ENCODE data around the gene SYTL3. TPM values are rescaled to one million over a fixed set of nuclear protein-coding genes. Genes with fewer than 3 reads are reported as not detected.

SYTL3 gene
- polyA plus RNA-seq, 3 donors, result 3.2 to 5.3 (median 4.5) TPM

- DNase-seq (ENCODE audit: extremely low read depth in 1 of 11, low read depth in 9 of 11, low spot score in 4 of 11), result no peak
Observed at GRCh38 chr6:158774717-158775449, 125.0 kb downstream of the SYTL3 start.

GRCh38 chr6:158775832-158776231 is 126.0 kb downstream of the SYTL3 start:
- DNase-seq (ENCODE audit: extremely low read depth in 1 of 11, low read depth in 9 of 11, low spot score in 4 of 11), result no peak

GRCh38 chr6:158776737-158777136 is 126.9 kb downstream of the SYTL3 start:
- no peak for DNase-seq (ENCODE audit: extremely low read depth in 1 of 11, low read depth in 9 of 11, low spot score in 4 of 11)

GRCh38 chr6:158777510-158777909 is 127.7 kb downstream of the SYTL3 start:
- DNase-seq (ENCODE audit: extremely low read depth in 1 of 11, low read depth in 9 of 11, low spot score in 4 of 11), result no peak

- DNase-seq (ENCODE audit: extremely low read depth in 1 of 11, low read depth in 9 of 11, low spot score in 4 of 11), result no peak
Observed at GRCh38 chr6:158778005-158778527, 128.2 kb downstream of the SYTL3 start.

GRCh38 chr6:158780246-158780884 is 130.5 kb downstream of the SYTL3 start:
- no peak for DNase-seq (ENCODE audit: extremely low read depth in 1 of 11, low read depth in 9 of 11, low spot score in 4 of 11)

- DNase-seq (ENCODE audit: extremely low read depth in 1 of 11, low read depth in 9 of 11, low spot score in 4 of 11), result peak in 1 of 11 donors; percentile 41
Observed at GRCh38 chr6:158780988-158781691, 131.3 kb downstream of the SYTL3 start.

DNA sequence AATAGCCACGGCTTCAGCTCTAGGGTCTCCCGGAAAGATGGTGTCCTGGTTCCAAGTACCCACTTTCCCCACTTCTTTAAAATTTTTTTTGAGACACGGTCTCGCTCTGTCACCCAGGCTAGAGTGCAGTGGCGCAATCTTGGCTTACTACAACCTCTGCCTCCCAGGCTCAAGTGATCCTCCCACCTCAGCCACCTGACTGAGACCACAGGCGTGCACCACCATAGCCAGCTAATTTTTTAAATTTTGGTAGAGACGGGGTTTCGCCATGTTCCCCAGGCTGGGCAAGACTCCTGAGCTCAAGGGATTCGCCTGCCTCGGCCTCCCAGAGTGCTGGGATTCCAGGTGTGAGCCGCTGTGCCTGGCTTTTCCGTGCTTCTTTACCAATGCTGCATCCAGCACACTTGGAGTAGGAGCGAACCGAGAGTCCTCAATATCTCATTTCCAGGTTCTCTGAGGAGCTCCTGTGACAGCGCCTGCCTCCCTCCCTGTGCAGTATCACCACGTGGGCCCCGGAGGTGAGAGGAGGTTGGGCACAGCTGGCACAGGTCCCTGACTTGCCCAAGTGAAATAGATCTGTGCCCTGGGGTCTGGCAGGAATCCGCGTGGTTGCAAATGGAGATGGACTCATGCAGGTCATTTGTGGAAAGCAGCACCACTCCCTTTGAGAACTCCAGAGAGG is 132.0 kb downstream of the SYTL3 start:
- no peak for DNase-seq (ENCODE audit: extremely low read depth in 1 of 11, low read depth in 9 of 11, low spot score in 4 of 11)

- DNase-seq (ENCODE audit: extremely low read depth in 1 of 11, low read depth in 9 of 11, low spot score in 4 of 11), result no peak
Observed at GRCh38 chr6:158782432-158783166, 132.7 kb downstream of the SYTL3 start.

GRCh38 chr6:158783167-158783450 is 133.3 kb downstream of the SYTL3 start:
- DNase-seq (ENCODE audit: extremely low read depth in 1 of 11, low read depth in 9 of 11, low spot score in 4 of 11), result no peak

- no peak for DNase-seq (ENCODE audit: extremely low read depth in 1 of 11, low read depth in 9 of 11, low spot score in 4 of 11)
Observed at GRCh38 chr6:158783851-158784250, 134.0 kb downstream of the SYTL3 start.

- DNase-seq (ENCODE audit: extremely low read depth in 1 of 11, low read depth in 9 of 11, low spot score in 4 of 11), result no peak
Observed at GRCh38 chr6:158784505-158784904, 134.7 kb downstream of the SYTL3 start.

GRCh38 chr6:158785036-158785435 is 135.2 kb downstream of the SYTL3 start:
- no peak for DNase-seq (ENCODE audit: extremely low read depth in 1 of 11, low read depth in 9 of 11, low spot score in 4 of 11)

- DNase-seq (ENCODE audit: extremely low read depth in 1 of 11, low read depth in 9 of 11, low spot score in 4 of 11), result no peak
Observed at GRCh38 chr6:158786645-158787304, 136.9 kb downstream of the SYTL3 start.

- DNase-seq (ENCODE audit: extremely low read depth in 1 of 11, low read depth in 9 of 11, low spot score in 4 of 11), result no peak
Observed at GRCh38 chr6:158787395-158787794, 137.5 kb downstream of the SYTL3 start.

- DNase-seq (ENCODE audit: extremely low read depth in 1 of 11, low read depth in 9 of 11, low spot score in 4 of 11), result no peak
Observed at GRCh38 chr6:158789115-158789917, 139.5 kb downstream of the SYTL3 start.

- no peak for DNase-seq (ENCODE audit: extremely low read depth in 1 of 11, low read depth in 9 of 11, low spot score in 4 of 11)
Observed at GRCh38 chr6:158791274-158791855, 141.5 kb downstream of the SYTL3 start.
